SKM-1 (cell line): Measurements from ENCODE around the gene ERCC1.
"Not testable (repeated sequence)": the region's sequence is repeated elsewhere in the genome, so short reads cannot be mapped to it uniquely, and the experiment has no call there.

Source experiments
- DNase-seq: peaks from one replicate; lab custom pipeline; 2025; ENCODE audit not compliant: unreplicated experiment; lab: John Stamatoyannopoulos, UW

ERCC1 gene

GRCh38 chr19:45431008-45431407, 7.3 kb upstream of the ERCC1 start:
- DNase-seq: not testable (repeated sequence)

GRCh38 chr19:45429896-45430295, 6.2 kb upstream of the ERCC1 start:
- DNase-seq: not testable (repeated sequence)

- no peak for DNase-seq
These were observed 4.9 kb upstream of the ERCC1 start for GRCh38 chr19:45428384-45429231.

GRCh38 chr19:45424191-45425058, 708 bp upstream of the ERCC1 start:
- peak; percentile 14 for DNase-seq

- DNase-seq: no peak
These were observed 606 bp downstream of the ERCC1 start for GRCh38 chr19:45423033-45423588.

- DNase-seq: no peak
These were observed 1.7 kb downstream of the ERCC1 start for GRCh38 chr19:45421947-45422498.

- no peak for DNase-seq
These were observed 2.8 kb downstream of the ERCC1 start for GRCh38 chr19:45420871-45421270.

GRCh38 chr19:45420356-45420755, 3.4 kb downstream of the ERCC1 start:
- DNase-seq: no peak

GRCh38 chr19:45419895-45420294, 3.8 kb downstream of the ERCC1 start:
- DNase-seq: no peak

- DNase-seq: peak; percentile 29
These were observed 4.3 kb downstream of the ERCC1 start for GRCh38 chr19:45419396-45419795.

- DNase-seq: no peak
These were observed 4.9 kb downstream of the ERCC1 start for GRCh38 chr19:45418802-45419201.

GRCh38 chr19:45417151-45417550, 6.6 kb downstream of the ERCC1 start:
- no peak for DNase-seq

GRCh38 chr19:45414468-45414867, 9.2 kb downstream of the ERCC1 start:
- DNase-seq: no peak

- no peak for DNase-seq
These were observed 10.2 kb downstream of the ERCC1 start for GRCh38 chr19:45413497-45413896.

GRCh38 chr19:45410330-45410729, 13.4 kb downstream of the ERCC1 start:
- not testable (repeated sequence) for DNase-seq

- DNase-seq: no peak
These were observed 14.2 kb downstream of the ERCC1 start for GRCh38 chr19:45409557-45409920.

- DNase-seq: no peak
These were observed 14.7 kb downstream of the ERCC1 start for GRCh38 chr19:45408830-45409556.

- no peak for DNase-seq
These were observed 15.6 kb downstream of the ERCC1 start for GRCh38 chr19:45408121-45408520.

- DNase-seq: not testable (repeated sequence)
These were observed 16.1 kb downstream of the ERCC1 start for GRCh38 chr19:45407585-45407984.

GRCh38 chr19:45407091-45407375, 16.7 kb downstream of the ERCC1 start:
- DNase-seq: no peak
